Upper lobe of left lung (tissue), 6 donors: ENCODE results near the gene AXIN1. TPM values are rescaled to one million over a fixed set of nuclear protein-coding genes. Genes with fewer than 3 reads are reported as not detected.

Experiments
- ATAC-seq, 2 donors: fragments of 200-7000 bp; cut with Tn5 transposase; one replicate each; pipeline ENCODE4 v1.9.1; 2022; ENCODE audit warnings: mild to moderate bottlenecking in 2 of 2, moderate library complexity in 2 of 2; ENCODE audit not compliant: low FRiP score in 2 of 2
- DNase-seq, 2 donors: peaks; one replicate each; pipeline ENCODE4 v3.0.0-alpha.2; 2019 to 2020
- H3K27ac ChIP-seq, 4 donors: fragments of 200-600 bp; sonication (generic); one replicate each; pipeline ENCODE4 v1.5.1; 2016 to 2019
- H3K27me3 ChIP-seq, 4 donors: fragments of 200-600 bp; sonication (generic); one replicate each; pipeline ENCODE4 v1.5.1; 2017 to 2019
- H3K36me3 ChIP-seq, 4 donors: fragments of 200-600 bp; sonication (generic); one replicate each; pipeline ENCODE4 v1.5.1; 2016 to 2019
- H3K4me1 ChIP-seq, 4 donors: fragments of 200-600 bp; sonication (generic); one replicate each; pipeline ENCODE4 v1.5.1; 2018 to 2019
- H3K4me3 ChIP-seq, 4 donors: fragments of 200-600 bp; sonication (generic); one replicate each; pipeline ENCODE4 v1.5.1; 2017 to 2019; ENCODE audit warnings: mild to moderate bottlenecking in 2 of 4, moderate library complexity in 1 of 4
- H3K9me3 ChIP-seq, 4 donors: fragments of 200-600 bp; sonication (generic); one replicate each; pipeline ENCODE4 v1.5.1; 2018 to 2019
- CTCF ChIP-seq, 6 experiments: fragments of 450-650 bp in 4 of 6; fragments of 200-600 bp in 2 of 6; sonication (generic) in 2 of 6; IDR thresholded peaks; one replicate each; pipeline ENCODE4 v1.5.1; 2016 to 2019; ENCODE audit warnings: antibody characterized with exemption in 6 of 6
- EP300 ChIP-seq, 4 donors: sonication (generic); formaldehyde crosslinking; IDR thresholded peaks; one replicate each; pipeline ENCODE4 v1.5.1; 2017; ENCODE audit warnings: antibody characterized with exemption in 4 of 4, control low read depth in 2 of 4
- POLR2A ChIP-seq, 4 donors: fragments of 450-650 bp; IDR thresholded peaks; one replicate each; pipeline ENCODE4 v1.5.1; 2016 to 2017; ENCODE audit warnings: antibody characterized with exemption in 4 of 4, mild to moderate bottlenecking in 2 of 4
- POLR2AphosphoS5 ChIP-seq, 2 donors: sonication (generic); formaldehyde crosslinking; IDR thresholded peaks; one replicate each; pipeline ENCODE4 v1.5.1; 2017; ENCODE audit warnings: antibody characterized with exemption in 2 of 2
- WGBS, 2 donors: methylation state at CpG; one replicate each; pipeline ENCODE4 v1.1.5; 2017 to 2018; 5-methylcytosine and 5-hydroxymethylcytosine counted together
- total RNA-seq, 6 donors: library from RNA; depleted of rRNA in 4 of 6; stranded (reverse); fragments of >200 nt in 4 of 6; gene quantifications; one replicate each; pipeline versions ENCODE4 v1.1.0 to v1.2.1, GENCODE V29; 2016 to 2021
- donor health status: DM: no; HTN: no; CAD: no; lungs with moderate emphysema.
- donor health status: DM: no; HTN: yes; CAD: no; lungs with severe emphysema.

Gene AXIN1
- total RNA-seq, 6 donors from 2014 or later, result 26.8 to 45.9 (median 31.9) TPM

- Histone ChIP-seq H3K4me3 (no peak overlapping the region), H3K36me3 (peaks cover 0 to 18% (median 6%) of the 10 kb centered on the region in 4 donors), H3K27me3 (no peaks in the 10 kb centered on the region), H3K4me1 (peaks cover 0 to 2% (median 0%) of the 10 kb centered on the region in 4 donors), H3K9me3 (no peaks in the 10 kb centered on the region), H3K27ac (no peak overlapping the region)
- WGBS, 2 donors, result 93 to 95% methylated on average over 12 of the region's 12 CpGs
- TF ChIP-seq POLR2AphosphoS5 (IDR thresholded peaks at IDR 0.05), result no peak
- no peak for TF ChIP-seq CTCF (IDR thresholded peaks at IDR 0.05)
- no peak for TF ChIP-seq EP300 (IDR thresholded peaks at IDR 0.05)
- no peak for TF ChIP-seq POLR2A (IDR thresholded peaks at IDR 0.05)
- ATAC-seq, result no peak
- no peak for DNase-seq
Measured at GRCh38 chr16:247027-247426, 105.5 kb downstream of the AXIN1 start.

- WGBS, 2 donors, result 89 to 91% methylated on average over 9 of the region's 9 CpGs
- no peaks in the 10 kb centered on the region for H3K9me3 ChIP-seq
- no peak overlapping the region for H3K27ac ChIP-seq
- no peak for DNase-seq
- no peak overlapping the region for H3K4me3 ChIP-seq
- peaks cover 0 to 6% (median 0%) of the 10 kb centered on the region in 4 donors for H3K36me3 ChIP-seq
- ATAC-seq, result no peak
- no peaks in the 10 kb centered on the region for H3K27me3 ChIP-seq
- peaks cover 0 to 18% (median 0%) of the 10 kb centered on the region in 4 donors for H3K4me1 ChIP-seq
- TF ChIP-seq POLR2A (IDR thresholded peaks at IDR 0.05) (no peak), EP300 (IDR thresholded peaks at IDR 0.05) (no peak), CTCF (IDR thresholded peaks at IDR 0.05) (no peak), POLR2AphosphoS5 (IDR thresholded peaks at IDR 0.05) (no peak)
Measured at GRCh38 chr16:245105-245504, 107.4 kb downstream of the AXIN1 start.

GRCh38 chr16:243348-243747 lies 109.2 kb downstream of the AXIN1 start:
- no peak overlapping the region for H3K4me3 ChIP-seq
- 92 to 97% methylated on average over 4 of the region's 4 CpGs for WGBS, 2 donors
- H3K4me1 ChIP-seq, result peaks cover 0 to 24% (median 0%) of the 10 kb centered on the region in 4 donors
- no peaks in the 10 kb centered on the region for H3K36me3 ChIP-seq
- no peak overlapping the region for H3K27ac ChIP-seq
- ATAC-seq, result no peak
- no peaks in the 10 kb centered on the region for H3K9me3 ChIP-seq
- TF ChIP-seq EP300 (IDR thresholded peaks at IDR 0.05), result no peak
- TF ChIP-seq CTCF (IDR thresholded peaks at IDR 0.05), result no peak
- no peak for TF ChIP-seq POLR2A (IDR thresholded peaks at IDR 0.05)
- TF ChIP-seq POLR2AphosphoS5 (IDR thresholded peaks at IDR 0.05), result no peak
- no peak for DNase-seq
- H3K27me3 ChIP-seq, result no peaks in the 10 kb centered on the region

GRCh38 chr16:242281-242680 lies 110.2 kb downstream of the AXIN1 start:
- Histone ChIP-seq H3K27me3 (no peaks in the 10 kb centered on the region), H3K4me1 (peaks cover 0 to 24% (median 0%) of the 10 kb centered on the region in 4 donors), H3K9me3 (no peaks in the 10 kb centered on the region), H3K27ac (no peak overlapping the region), H3K36me3 (no peaks in the 10 kb centered on the region), H3K4me3 (no peak overlapping the region)
- TF ChIP-seq EP300 (IDR thresholded peaks at IDR 0.05) (no peak), CTCF (IDR thresholded peaks at IDR 0.05) (no peak), POLR2A (IDR thresholded peaks at IDR 0.05) (no peak), POLR2AphosphoS5 (IDR thresholded peaks at IDR 0.05) (no peak)
- DNase-seq (no peak), ATAC-seq (no peak)
- 85 to 87% methylated on average over 10 of the region's 10 CpGs for WGBS, 2 donors

GRCh38 chr16:240559-240958 lies 112.0 kb downstream of the AXIN1 start:
- Histone ChIP-seq H3K4me3 (no peak overlapping the region), H3K4me1 (peaks cover 5 to 31% (median 6%) of the 10 kb centered on the region in 4 donors), H3K27ac (no peak overlapping the region), H3K9me3 (no peaks in the 10 kb centered on the region), H3K27me3 (no peaks in the 10 kb centered on the region), H3K36me3 (no peaks in the 10 kb centered on the region)
- TF ChIP-seq POLR2AphosphoS5 (IDR thresholded peaks at IDR 0.05), result no peak
- TF ChIP-seq CTCF (IDR thresholded peaks at IDR 0.05), result no peak
- ATAC-seq (no peak), DNase-seq (no peak)
- 96% methylated on average over 8 of the region's 8 CpGs for WGBS, 2 donors
